Activated CD8-positive, alpha-beta memory T cell treated with anti-CD3 and anti-CD28 coated beads for 36 hours (primary cell): Measurements from ENCODE around the gene SPAG16. TPM values are rescaled to one million over a fixed set of nuclear protein-coding genes. Genes with fewer than 3 reads are reported as not detected.

Source experiments
- CTCF ChIA-PET: fragments of 350-600 bp; sonication (Branson Sonifier 250); formaldehyde crosslinking; loops from one replicate; lab custom pipeline; 2021; ENCODE audit warnings: antibody characterized with exemption; lab: Charles Lee
- POLR2A ChIA-PET: fragments of 350-600 bp; sonication (Branson Sonifier 250); formaldehyde crosslinking; loops from one replicate; lab custom pipeline; 2021; ENCODE audit warnings: antibody characterized with exemption; lab: Charles Lee
- total RNA-seq, 2 experiments: library from RNA; stranded (reverse); gene quantifications; one replicate each; pipeline ENCODE4 v1.2.3, GENCODE V29; 2021

Gene SPAG16
- total RNA-seq, 2 experiments from 2014 or later: 7.0 to 10.3 TPM

DNA sequence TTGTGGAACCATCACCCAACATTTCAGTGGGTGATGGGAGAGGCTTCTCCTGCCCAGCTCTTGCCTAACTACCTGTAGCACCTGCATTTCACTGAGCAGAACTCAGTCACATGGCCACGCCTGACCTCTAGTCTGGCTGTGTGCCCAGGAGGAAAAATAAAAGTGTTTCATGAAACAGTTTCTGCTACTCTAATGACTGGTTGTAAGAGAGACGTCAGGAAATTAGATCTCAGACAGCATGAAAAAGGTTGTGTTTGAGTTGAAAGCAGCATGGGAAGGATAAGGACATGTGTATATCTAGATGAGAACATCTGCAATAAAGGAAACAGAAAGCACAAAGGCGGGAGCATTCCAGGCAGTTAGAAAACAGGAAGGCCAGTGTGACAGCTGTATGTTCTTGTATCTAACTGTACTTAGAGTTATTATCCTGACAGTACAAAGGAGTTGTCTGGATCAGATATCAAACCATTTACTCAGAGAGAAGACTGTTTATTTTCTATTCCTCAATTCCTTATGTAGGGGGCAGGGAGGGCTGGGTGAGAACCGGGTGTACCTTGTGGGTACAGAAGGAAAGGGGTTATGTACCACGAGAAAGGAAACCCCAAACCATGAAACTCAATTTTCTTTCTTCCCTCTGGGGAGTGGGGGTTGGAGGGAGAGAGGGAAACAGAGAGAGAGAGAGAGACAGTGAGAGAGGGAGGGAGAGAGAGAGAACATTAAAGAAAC lies 819.2 kb downstream of the SPAG16 start:
- POLR2A ChIA-PET: no interaction called here
- CTCF ChIA-PET: no interaction called here

DNA sequence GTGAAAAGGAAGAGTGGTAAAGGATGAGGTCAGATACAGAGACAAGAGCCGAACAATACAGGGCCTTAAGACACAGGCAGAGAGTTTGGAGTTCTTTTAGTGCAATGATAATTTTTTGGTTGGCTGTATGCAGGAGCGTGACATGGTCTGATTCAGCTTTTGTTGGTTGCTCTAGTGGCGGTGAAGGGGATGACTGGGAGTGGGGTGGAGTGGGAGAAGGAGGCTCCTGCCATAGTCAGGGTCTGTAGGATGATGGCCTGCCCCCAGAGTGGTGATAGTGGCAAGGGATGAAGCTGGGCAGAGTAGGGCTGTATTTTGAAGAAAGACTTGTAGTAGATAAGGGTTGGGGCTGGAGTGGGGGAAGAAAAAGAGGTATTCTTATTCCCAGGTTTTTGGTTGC lies 820.0 kb downstream of the SPAG16 start:
- CTCF ChIA-PET: no interaction called here
- POLR2A ChIA-PET: no interaction called here

DNA sequence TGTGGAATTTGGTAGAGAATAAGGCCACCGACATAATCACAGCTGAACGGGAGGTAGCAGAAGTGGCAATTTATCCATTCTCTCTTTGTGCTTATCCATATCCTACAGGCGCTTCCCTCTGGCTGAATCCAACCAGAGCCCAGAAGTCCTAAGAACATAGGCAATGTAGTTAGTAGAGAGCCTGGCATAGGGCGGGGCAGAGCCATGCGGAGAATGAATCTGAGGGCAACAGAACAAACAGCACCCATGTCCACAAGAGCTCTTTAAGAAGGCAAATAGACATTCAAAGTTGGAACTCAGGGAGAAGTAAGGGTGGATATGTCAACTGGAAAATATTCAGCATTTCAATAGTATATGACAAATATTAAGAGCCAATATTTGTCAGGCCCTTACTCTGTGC lies 820.7 kb downstream of the SPAG16 start:
- ChIA-PET POLR2A (no interaction called here), CTCF (no interaction called here)

DNA sequence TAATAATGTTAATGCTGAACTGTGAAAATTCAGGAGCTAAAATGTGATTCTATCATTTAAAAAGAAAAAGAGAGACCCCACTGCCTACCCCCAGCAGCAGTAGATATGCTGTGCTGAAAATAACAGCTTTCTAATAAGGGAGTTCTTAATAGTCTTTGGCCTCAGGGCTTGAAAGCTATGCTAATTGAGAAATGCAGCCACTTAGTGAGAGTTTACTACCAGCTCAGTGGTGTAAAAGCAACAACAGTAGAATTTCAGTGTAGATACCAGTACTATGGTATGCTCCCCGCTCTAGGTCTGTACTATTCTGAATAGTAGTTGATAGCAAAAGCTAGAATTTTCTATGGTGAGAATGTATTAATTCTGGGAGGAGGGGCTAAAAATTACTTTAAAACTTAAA lies 823.5 kb downstream of the SPAG16 start:
- CTCF ChIA-PET: interaction anchor here (0.8 kb wide), 1 partner anchor 13 kb away, joined by 3 read pairs; no protein-coding TSS in a partner anchor
- POLR2A ChIA-PET: no interaction called here

DNA sequence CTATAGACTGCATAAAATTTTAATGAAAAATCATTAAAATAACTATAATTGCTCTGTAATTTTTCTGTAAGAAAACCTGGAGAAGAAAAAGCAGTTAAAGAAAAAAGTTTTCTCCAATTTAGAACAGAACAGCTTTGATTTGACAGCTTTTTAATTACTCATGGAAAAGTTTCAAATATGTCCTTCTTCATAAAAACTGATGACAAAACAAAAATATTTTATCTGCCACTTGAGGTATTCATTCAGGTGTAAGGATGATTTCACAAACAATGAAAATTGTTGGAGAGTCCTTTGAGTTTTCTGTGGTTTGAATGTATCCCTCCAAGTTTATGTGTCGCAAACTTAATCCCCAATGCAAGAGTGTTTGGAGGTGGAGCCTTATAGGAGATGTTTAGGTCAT lies 824.3 kb downstream of the SPAG16 start:
- ChIA-PET POLR2A (no interaction called here), CTCF (no interaction called here)

DNA sequence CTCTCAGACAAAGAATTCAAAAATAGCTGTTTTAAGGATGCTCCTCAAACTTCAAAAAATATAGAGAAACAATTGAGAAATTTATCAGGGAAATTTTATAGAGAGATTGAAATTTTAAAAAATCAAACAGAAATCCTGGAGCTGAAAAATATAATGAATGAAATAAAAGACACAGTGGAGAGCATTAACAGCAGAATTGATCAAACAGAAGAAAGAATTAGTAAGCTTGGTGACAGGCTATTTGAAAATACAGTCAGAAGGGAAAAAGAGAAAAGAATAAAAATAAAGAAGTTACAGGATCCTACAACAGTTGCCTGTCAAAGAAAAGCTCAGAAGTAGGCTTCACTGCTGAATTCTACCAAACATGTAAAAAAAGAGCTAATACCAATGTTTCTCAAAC lies 832.8 kb downstream of the SPAG16 start:
- CTCF ChIA-PET: no interaction called here
- POLR2A ChIA-PET: no interaction called here

DNA sequence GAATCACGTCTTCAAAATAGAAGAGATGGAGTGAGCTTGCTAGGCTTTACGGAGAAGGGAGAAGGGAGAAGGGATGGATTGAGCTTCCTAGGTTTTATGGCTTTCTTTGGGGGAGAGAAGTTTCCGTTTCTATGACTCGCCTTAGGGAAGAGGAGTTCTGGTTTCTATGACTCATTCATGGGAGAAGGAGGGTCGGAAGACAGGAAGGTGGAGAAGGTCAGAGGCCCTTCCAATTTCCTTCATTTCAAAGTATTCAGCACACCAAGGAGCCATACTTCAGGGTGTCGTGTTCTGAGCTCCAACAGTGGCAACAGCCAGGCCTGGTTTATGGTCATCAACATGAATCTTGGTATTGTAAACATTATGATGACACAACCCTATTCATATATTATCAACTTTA lies 841.9 kb downstream of the SPAG16 start:
- ChIA-PET CTCF (no interaction called here), POLR2A (no interaction called here)

DNA sequence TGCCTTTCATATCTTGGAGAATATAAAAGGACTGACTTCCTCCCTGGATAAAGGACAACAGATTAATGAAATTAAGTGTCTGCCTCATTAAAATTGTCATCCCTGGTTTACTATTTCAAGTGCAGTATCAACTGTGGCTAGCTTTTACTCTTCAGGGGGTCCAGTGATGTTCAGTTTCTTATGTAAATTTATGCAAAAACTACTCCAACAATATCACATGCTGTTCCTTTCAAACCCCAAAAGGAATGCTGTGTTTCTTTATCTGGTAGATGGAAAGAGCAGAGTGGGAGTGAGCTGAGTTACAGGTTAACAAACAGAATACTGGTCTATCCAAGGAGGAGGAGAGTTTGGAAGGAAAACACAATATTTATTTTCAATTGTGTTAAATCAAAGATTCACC lies 842.9 kb downstream of the SPAG16 start:
- CTCF ChIA-PET: no interaction called here
- POLR2A ChIA-PET: no interaction called here

DNA sequence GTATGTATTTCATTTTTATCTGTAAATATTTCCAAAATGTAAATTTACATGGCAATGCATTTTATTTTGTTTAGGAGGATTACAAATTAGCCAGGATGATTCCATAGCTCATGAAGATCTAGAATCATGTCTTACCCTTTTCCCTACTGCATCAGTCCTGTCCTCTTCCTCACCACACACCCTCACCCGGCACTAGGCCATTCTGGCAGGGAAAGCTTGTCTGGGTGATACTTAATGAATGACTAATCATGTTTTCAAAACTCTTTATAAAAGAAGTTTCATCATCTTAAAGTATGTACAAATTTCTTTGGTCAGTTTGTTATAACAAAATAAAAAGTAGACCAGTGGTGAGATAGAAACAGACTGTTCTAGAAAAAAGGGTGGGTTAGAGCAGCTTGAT lies 843.3 kb downstream of the SPAG16 start:
- ChIA-PET CTCF (no interaction called here), POLR2A (no interaction called here)

DNA sequence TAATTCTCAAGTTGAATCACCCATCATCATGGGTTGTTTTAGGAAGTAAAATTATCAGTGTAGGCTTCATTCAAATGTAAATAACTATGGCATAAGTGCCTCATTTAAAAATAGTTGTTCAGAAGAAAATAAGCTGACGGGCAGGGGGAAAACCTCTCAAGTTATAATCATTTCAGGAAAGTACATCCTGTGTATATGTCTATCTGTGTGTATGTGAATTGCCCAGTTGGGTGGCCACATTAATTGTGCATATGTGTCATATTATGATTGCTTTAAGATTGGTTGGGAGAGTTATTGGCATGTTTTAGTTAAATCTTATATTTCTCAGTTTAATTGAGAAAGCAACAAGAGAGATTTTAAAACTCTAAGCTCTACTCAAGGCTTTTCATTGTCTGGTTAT lies 843.8 kb downstream of the SPAG16 start:
- ChIA-PET CTCF (no interaction called here), POLR2A (no interaction called here)

DNA sequence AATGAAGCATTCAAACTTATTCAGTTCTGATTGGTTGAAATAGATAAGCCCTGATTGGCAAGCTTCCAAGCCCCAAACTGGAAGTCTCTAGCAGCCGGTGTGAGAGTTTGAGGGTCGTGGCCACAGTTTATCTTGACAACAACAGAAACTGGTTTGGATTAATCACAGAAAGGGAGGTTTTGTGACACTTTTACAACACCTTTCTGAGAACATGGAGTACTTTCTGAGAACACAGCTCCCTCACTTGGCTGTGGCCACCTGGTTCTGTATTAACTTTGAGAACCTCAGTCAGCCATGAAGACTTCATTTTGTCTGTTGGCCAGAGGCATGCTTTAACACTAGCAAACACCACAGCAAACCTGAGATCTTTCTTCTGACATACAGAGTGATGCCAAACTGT lies 845.9 kb downstream of the SPAG16 start:
- ChIA-PET POLR2A (no interaction called here), CTCF (no interaction called here)

DNA sequence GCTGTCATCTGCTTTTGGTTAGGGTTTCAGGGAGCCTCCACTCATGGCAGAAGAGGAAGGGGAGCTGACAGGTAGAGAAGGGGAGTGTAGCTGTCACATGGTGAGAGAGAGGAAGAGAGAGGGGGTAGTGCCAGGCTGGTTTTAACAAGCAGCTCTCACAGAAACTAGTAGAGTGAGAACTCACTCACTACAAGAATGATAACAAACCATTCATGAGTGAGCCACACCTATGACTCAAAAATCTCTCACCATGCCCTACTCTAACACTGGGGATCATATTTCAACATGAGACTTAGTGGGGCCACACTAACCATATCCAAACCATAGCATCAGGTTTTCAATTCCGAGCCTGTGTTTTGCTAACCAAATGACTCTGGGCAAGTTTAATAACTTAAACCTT lies 851.7 kb downstream of the SPAG16 start:
- POLR2A ChIA-PET: no interaction called here
- CTCF ChIA-PET: no interaction called here

DNA sequence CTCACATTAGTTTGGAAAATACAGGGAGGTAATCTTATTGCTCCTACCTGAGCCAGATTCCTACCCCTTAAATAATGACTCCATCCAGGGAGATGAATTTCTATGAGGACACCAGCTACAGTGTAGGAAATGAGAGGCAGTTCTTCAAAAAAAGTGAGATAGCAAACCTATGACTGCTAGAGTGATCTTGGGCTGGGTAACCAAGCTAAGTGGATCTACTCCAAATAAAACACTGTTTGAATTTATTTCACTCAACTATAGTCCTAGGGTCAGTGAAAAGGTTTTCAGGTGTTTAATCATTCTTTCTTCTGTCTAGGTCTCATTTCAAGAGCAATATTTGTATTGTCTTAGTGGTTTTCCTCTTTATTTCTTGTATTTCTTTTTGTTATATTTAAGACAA lies 854.5 kb downstream of the SPAG16 start:
- POLR2A ChIA-PET: no interaction called here

DNA sequence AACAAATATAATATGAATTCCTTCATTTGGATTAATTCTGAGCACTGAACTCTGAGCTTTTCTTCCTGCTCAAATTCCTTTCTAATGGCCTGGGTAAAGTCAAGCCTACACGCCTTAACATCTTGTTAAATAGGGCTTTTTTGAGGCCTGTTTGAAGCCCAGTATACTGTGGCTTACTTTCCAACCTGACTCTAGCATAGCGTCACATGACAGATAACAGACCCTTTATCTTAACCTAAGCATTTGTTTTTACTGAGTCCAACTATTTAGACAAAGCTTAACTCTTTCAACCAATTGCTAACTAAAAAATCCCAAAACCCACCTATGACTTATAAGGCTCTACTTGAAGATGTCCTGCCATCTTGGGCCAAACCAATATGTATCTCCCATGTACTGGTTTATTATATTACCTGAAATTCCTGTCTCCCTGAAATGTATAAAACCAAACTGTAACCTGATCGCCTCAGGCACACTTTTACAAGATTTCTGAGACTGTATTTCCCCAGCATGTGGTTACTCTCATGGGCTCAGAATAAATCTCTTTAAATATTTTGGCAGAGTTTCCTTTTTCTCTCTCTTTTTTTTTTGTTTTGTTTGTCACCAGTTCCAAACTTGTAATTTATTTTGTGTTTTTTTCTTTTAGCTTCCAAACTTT lies 855.5 kb downstream of the SPAG16 start:
- CTCF ChIA-PET: no interaction called here
- POLR2A ChIA-PET: no interaction called here

More for the DNA sequence above, 854.5 kb downstream of the SPAG16 start:
- CTCF ChIA-PET: no interaction called here

DNA sequence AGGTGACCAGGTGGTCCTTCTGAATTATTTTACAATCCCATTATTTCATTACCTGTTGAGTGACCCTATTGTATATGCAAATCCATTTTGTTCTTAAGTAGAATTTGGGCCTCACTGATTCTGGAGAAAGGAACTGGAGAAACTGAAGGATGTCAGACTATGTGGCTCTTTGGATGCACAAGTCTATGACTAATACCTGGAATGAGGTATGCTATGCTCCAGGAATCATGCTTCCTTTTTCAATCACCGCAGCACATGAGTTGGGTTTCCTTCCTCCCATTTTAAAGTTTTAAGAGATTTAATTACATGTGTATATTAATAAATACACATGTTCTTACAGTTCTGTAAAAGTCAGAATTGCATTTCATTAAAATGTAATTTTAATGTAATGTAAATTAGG lies 872.7 kb downstream of the SPAG16 start:
- ChIA-PET POLR2A (no interaction called here), CTCF (no interaction called here)

DNA sequence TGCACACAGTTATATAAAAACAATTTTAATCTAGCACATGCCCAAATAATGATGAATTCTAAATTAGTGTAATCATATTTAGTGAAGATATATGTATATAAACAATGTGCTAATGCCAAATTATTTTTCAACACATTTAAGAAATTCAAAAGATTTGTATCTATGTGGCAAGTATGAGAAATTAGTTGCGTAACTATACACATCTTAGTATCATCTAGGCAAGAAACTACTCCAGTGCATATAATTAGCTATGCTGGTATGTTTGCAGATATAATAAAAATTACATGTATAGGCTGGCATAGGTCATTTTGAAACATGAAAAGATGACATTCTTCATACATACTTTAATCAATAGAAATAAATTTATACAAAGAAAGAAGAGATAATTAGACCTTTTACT lies 874.6 kb downstream of the SPAG16 start:
- CTCF ChIA-PET: no interaction called here
- POLR2A ChIA-PET: no interaction called here

DNA sequence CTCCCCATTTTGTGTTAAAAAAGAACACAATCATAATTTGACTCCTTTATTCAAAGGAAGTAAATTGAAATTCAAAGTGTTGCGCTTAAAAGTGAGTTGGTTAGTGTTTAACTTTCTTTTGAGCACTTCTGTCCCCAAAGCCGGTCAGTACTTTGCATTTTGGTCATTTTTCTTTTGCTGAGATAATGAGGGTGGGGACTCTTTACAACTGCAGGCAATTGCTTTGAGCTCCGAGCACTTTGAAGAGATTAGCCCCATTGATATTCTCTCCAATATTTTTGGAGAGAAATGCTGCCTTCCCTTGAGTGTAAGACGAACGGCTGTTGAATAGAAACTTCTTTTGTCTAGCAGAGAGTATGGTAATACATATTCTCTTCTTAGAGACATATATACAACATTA lies 885.0 kb downstream of the SPAG16 start:
- POLR2A ChIA-PET: no interaction called here
- CTCF ChIA-PET: no interaction called here

DNA sequence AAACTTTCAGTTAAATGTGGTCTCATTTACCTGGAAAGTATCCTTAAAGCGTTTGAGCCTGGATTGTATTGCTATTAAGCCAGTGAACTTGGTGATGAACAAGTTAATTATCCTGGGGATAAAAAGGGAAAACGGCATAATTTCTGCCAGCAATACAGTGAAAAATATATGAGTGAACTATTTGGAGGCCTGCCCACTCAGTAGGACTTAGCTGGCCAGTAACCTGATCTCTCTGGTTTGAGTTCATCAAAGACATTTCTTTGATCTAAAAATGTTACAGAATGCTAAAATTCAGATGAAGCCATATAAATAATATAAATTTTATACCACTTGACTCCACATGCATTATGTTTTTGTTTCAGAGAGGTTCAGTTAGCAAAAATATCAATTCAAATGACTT lies 885.5 kb downstream of the SPAG16 start:
- CTCF ChIA-PET: no interaction called here

DNA sequence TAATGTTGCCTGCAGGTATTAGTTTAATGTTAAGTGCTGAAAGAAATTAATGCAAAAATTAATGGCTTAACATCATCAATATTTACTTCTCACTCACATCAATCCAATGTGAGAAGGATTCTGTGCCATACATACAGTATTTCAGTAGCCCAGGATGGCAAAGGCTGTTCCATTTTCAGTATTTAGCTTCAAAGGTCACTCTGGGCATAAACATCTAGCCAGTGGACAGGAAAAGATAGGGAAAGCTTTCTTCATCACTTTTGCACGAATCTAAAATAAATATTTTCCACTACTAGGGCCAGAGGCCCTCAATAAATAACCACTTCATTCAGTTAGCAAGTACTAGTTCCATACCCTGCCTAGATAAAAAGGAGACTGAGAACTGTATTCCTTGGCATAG lies 890.3 kb downstream of the SPAG16 start:
- ChIA-PET CTCF (no interaction called here), POLR2A (no interaction called here)

More for the DNA sequence above, 885.5 kb downstream of the SPAG16 start:
- POLR2A ChIA-PET: no interaction called here

DNA sequence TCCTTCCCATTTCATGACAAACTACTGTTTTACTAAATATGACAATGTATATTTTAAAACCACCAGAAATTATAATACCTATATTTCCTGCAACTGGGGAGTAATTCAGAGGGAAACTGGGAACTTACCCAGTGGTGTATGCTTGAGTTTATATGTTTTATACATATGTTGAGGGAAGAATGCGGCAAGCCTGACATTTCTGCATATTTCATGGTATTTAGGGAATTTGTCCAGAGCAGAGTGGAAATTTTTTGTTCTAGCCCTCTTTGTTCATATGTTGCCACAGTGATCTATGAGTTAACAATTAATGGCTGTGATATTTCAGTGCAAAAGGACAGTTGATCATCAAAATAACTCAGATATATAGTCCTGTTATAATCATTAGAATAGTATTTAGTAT lies 895.8 kb downstream of the SPAG16 start:
- CTCF ChIA-PET: no interaction called here
- POLR2A ChIA-PET: no interaction called here

DNA sequence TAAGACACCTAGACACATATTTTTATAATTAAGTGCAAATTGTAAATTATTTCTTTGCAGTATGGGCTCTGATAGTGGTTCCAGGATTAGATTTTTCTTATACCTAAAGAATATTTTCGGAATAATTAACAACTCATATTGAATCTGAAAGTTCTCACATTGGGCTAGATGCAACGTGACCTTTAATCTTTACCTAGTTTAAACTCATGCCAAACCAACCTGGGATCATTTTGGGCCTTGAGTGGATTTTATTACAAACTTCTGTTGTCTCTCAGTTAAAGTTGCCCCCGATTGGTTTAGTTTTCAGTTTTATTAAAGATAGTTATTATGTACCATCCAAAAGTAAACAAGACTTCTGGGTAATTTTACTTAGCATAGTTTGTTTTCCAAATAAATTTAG lies 896.4 kb downstream of the SPAG16 start:
- POLR2A ChIA-PET: no interaction called here
- CTCF ChIA-PET: interaction anchor here (0.6 kb wide), 1 partner anchor 121 kb away, joined by 3 read pairs; no protein-coding TSS in a partner anchor
